Measurements from ENCODE around the gene NLGN1.

NLGN1 gene

GRCh38 chr3:174132421-174133042 is 735.0 kb downstream of the NLGN1 start:
- no peak for DNase-seq (ENCODE audit: low read depth in 1 of 2, low spot score in 1 of 2)

GRCh38 chr3:174146008-174146407 is 748.5 kb downstream of the NLGN1 start:
- no peak for DNase-seq (ENCODE audit: low read depth in 1 of 2, low spot score in 1 of 2)

- DNase-seq (ENCODE audit: low read depth in 1 of 2, low spot score in 1 of 2), result no peak
Measured at GRCh38 chr3:174147798-174148197, 750.3 kb downstream of the NLGN1 start.

- no peak for DNase-seq (ENCODE audit: low read depth in 1 of 2, low spot score in 1 of 2)
Measured at GRCh38 chr3:174153871-174154270, 756.3 kb downstream of the NLGN1 start.

- DNase-seq (ENCODE audit: low read depth in 1 of 2, low spot score in 1 of 2), result no peak
Measured at GRCh38 chr3:174156200-174156599, 758.7 kb downstream of the NLGN1 start.

GRCh38 chr3:174158674-174159073 is 761.1 kb downstream of the NLGN1 start:
- no peak for DNase-seq (ENCODE audit: low read depth in 1 of 2, low spot score in 1 of 2)

GRCh38 chr3:174159604-174160003 is 762.1 kb downstream of the NLGN1 start:
- no peak for DNase-seq (ENCODE audit: low read depth in 1 of 2, low spot score in 1 of 2)

- DNase-seq (ENCODE audit: low read depth in 1 of 2, low spot score in 1 of 2), result no peak
Measured at GRCh38 chr3:174162550-174162949, 765.0 kb downstream of the NLGN1 start.

GRCh38 chr3:174168026-174168425 is 770.5 kb downstream of the NLGN1 start:
- DNase-seq (ENCODE audit: low read depth in 1 of 2, low spot score in 1 of 2), result no peak

- DNase-seq (ENCODE audit: low read depth in 1 of 2, low spot score in 1 of 2), result no peak
Measured at GRCh38 chr3:174168538-174169254, 771.2 kb downstream of the NLGN1 start.

GRCh38 chr3:174169736-174170135 is 772.2 kb downstream of the NLGN1 start:
- DNase-seq (ENCODE audit: low read depth in 1 of 2, low spot score in 1 of 2), result no peak

- DNase-seq (ENCODE audit: low read depth in 1 of 2, low spot score in 1 of 2), result no peak
Measured at GRCh38 chr3:174170248-174170647, 772.7 kb downstream of the NLGN1 start.

GRCh38 chr3:174186377-174186989 is 788.9 kb downstream of the NLGN1 start:
- no peak for DNase-seq (ENCODE audit: low read depth in 1 of 2, low spot score in 1 of 2)

GRCh38 chr3:174191380-174191779 is 793.8 kb downstream of the NLGN1 start:
- no peak for DNase-seq (ENCODE audit: low read depth in 1 of 2, low spot score in 1 of 2)

- DNase-seq (ENCODE audit: low read depth in 1 of 2, low spot score in 1 of 2), result no peak
Measured at GRCh38 chr3:174191895-174192294, 794.4 kb downstream of the NLGN1 start.

GRCh38 chr3:174192471-174192870 is 794.9 kb downstream of the NLGN1 start:
- DNase-seq (ENCODE audit: low read depth in 1 of 2, low spot score in 1 of 2), result no peak

GRCh38 chr3:174193604-174194003 is 796.1 kb downstream of the NLGN1 start:
- DNase-seq (ENCODE audit: low read depth in 1 of 2, low spot score in 1 of 2), result no peak

GRCh38 chr3:174197416-174197815 is 799.9 kb downstream of the NLGN1 start:
- no peak for DNase-seq (ENCODE audit: low read depth in 1 of 2, low spot score in 1 of 2)

GRCh38 chr3:174198199-174198598 is 800.7 kb downstream of the NLGN1 start:
- no peak for DNase-seq (ENCODE audit: low read depth in 1 of 2, low spot score in 1 of 2)

- no peak for DNase-seq (ENCODE audit: low read depth in 1 of 2, low spot score in 1 of 2)
Measured at GRCh38 chr3:174199696-174200095, 802.2 kb downstream of the NLGN1 start.

- DNase-seq (ENCODE audit: low read depth in 1 of 2, low spot score in 1 of 2), result no peak
Measured at GRCh38 chr3:174202116-174202515, 804.6 kb downstream of the NLGN1 start.

- DNase-seq (ENCODE audit: low read depth in 1 of 2, low spot score in 1 of 2), result no peak
Measured at GRCh38 chr3:174202561-174202960, 805.0 kb downstream of the NLGN1 start.
